Left cardiac atrium (tissue), 4 donors: Measurements from ENCODE around the gene NBPF4. TPM values are rescaled to one million over a fixed set of nuclear protein-coding genes. Genes with fewer than 3 reads are reported as not detected.

ENCODE experiments used
- ATAC-seq, 2 donors: fragments of 200-7000 bp; cut with Tn5 transposase; one replicate each; pipeline ENCODE4 v1.9.1; 2020; ENCODE audit warnings: mild to moderate bottlenecking in 2 of 2, moderate library complexity in 2 of 2
- DNase-seq: peaks from one replicate; pipeline ENCODE4 v3.0.0-alpha.2; 2020
- intact Hi-C, 2 donors: fragments of 100-400 bp; cut with DNase I; formaldehyde crosslinking; loops; one replicate each; pipeline versions ENCODE4 v1.14.1 to v1.15.1; 2022 to 2023
- total RNA-seq, 2 donors: library from RNA; stranded (reverse); fragmentation: NEBNext Ultra II Directional; extraction: Animal tissue kit (Norgen Biotek cat#: 25700); gene quantifications; one replicate each; pipeline ENCODE4 v1.2.1, GENCODE V29; 2021
- donor health status: DM: no; HTN: yes; CAD: no.
- donor health status: DM: no; HTN: yes; CAD: no; lungs with severe emphysema.
- donor health status: DM: yes; HTN: yes; CAD: no.
- donor health status: Dilated cardiomyopathy.

NBPF4 gene
- total RNA-seq, 2 donors from 2014 or later, result not detected

GRCh38 chr1:108182959-108183700 is 60.7 kb downstream of the NBPF4 start:
- ATAC-seq (peak in 1 of 2 donors; percentile 29), DNase-seq (no peak)
- intact Hi-C loops, result no loop called here

GRCh38 chr1:108179018-108179417 is 64.9 kb downstream of the NBPF4 start:
- intact Hi-C loops, result no loop called here
- ATAC-seq (no peak), DNase-seq (no peak)

Other genes with a start within 250 kb of the NBPF4 start
- gene SLC25A24, start 43.7 kb downstream of the NBPF4 start, total RNA-seq, result 10 to 100 TPM; 16.5 to 17.7 TPM
- not detected for gene NBPF6, start 206.3 kb upstream of the NBPF4 start, total RNA-seq